Thoracic aorta (tissue), 2 donors: ENCODE data around the gene CCDC197. TPM values are rescaled to one million over a fixed set of nuclear protein-coding genes. Genes with fewer than 3 reads are reported as not detected.

ENCODE experiments used
- ATAC-seq: fragments of 150-250 bp; one replicate; pipeline ENCODE4 v1.8.0; 2017; ENCODE audit warnings: low read depth; ENCODE audit not compliant: insufficient number of reproducible peaks, low FRiP score
- DNase-seq: peaks from one replicate; pipeline ENCODE4 v3.0.0-alpha.2; 2020; ENCODE audit warnings: low spot score
- H3K27ac ChIP-seq, 2 donors: fragments of 200-600 bp; sonication (generic); 1 replicate in 1 of 2; 2 replicates in 1 of 2; pipeline ENCODE4 v1.5.1; 2016; ENCODE audit warnings: mild to moderate bottlenecking in 2 of 2, moderate library complexity in 2 of 2
- H3K27me3 ChIP-seq: fragments of 200-600 bp; sonication (generic); replicated peaks from 2 replicates; pipeline ENCODE4 v1.6.0; 2016; ENCODE audit warnings: mild to moderate bottlenecking; ENCODE audit not compliant: insufficient read depth
- H3K36me3 ChIP-seq: fragments of 200-600 bp; sonication (generic); one replicate; pipeline ENCODE4 v1.5.1; 2016
- H3K4me1 ChIP-seq, 2 donors: fragments of 200-600 bp; sonication (generic); 1 replicate in 1 of 2; 2 replicates in 1 of 2; pipeline versions ENCODE4 v1.5.1 to v1.6.0; 2016; ENCODE audit warnings: low read depth in 2 of 2, mild to moderate bottlenecking in 1 of 2; ENCODE audit not compliant: control insufficient read depth in 1 of 2
- H3K4me3 ChIP-seq: fragments of 200-600 bp; sonication (generic); 2 replicates; pipeline ENCODE4 v1.5.1; 2016; ENCODE audit warnings: mild to moderate bottlenecking
- H3K9me3 ChIP-seq: fragments of 200-600 bp; sonication (generic); 2 replicates; pipeline ENCODE4 v1.5.1; 2016
- total RNA-seq, 2 donors: library from RNA; depleted of rRNA; stranded (reverse); fragments of >200 nt; gene quantifications; one replicate each; pipeline versions ENCODE4 v1.1.0 to v1.2.3, GENCODE V29; 2016
- TF ChIP-seq, protein P1 (sequence below): fragments of 200-600 bp; sonication (generic); IDR thresholded peaks from one replicate; pipeline ENCODE4 v1.5.1; 2019; ENCODE audit warnings: antibody characterized with exemption

The CCDC197 gene
- total RNA-seq, 2 donors from 2014 or later: not detected

DNA sequence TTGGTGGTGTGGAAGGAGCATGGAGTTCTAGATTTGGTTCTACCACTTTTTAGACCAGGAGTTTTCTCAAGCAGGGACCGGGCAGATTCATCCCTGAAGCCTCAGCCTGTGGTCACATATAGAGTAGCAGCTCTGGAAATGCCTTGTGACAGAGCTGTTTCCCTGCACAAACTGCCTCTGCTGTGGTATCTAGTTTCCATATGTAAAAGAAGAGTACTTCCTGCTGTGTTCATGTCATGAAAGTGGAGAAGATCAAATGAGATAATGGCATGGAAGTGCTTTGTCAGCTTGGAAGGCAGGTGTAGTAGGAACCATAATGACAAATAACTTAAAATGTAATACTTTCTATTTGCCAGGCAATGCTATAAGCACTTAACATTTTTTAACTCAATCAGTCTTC is 55.1 kb downstream of the CCDC197 start:
- no peak for ATAC-seq
- Histone ChIP-seq H3K4me3 (no peak overlapping the region), H3K36me3 (peaks cover 94% of the 10 kb centered on the region), H3K27ac (no peak overlapping the region), H3K4me1 (no peaks in the 10 kb centered on the region), H3K27me3 (no peaks in the 10 kb centered on the region), H3K9me3 (no peaks in the 10 kb centered on the region)
- TF ChIP-seq, protein P1, sequence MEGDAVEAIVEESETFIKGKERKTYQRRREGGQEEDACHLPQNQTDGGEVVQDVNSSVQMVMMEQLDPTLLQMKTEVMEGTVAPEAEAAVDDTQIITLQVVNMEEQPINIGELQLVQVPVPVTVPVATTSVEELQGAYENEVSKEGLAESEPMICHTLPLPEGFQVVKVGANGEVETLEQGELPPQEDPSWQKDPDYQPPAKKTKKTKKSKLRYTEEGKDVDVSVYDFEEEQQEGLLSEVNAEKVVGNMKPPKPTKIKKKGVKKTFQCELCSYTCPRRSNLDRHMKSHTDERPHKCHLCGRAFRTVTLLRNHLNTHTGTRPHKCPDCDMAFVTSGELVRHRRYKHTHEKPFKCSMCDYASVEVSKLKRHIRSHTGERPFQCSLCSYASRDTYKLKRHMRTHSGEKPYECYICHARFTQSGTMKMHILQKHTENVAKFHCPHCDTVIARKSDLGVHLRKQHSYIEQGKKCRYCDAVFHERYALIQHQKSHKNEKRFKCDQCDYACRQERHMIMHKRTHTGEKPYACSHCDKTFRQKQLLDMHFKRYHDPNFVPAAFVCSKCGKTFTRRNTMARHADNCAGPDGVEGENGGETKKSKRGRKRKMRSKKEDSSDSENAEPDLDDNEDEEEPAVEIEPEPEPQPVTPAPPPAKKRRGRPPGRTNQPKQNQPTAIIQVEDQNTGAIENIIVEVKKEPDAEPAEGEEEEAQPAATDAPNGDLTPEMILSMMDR: no peak
- no peak for DNase-seq

DNA sequence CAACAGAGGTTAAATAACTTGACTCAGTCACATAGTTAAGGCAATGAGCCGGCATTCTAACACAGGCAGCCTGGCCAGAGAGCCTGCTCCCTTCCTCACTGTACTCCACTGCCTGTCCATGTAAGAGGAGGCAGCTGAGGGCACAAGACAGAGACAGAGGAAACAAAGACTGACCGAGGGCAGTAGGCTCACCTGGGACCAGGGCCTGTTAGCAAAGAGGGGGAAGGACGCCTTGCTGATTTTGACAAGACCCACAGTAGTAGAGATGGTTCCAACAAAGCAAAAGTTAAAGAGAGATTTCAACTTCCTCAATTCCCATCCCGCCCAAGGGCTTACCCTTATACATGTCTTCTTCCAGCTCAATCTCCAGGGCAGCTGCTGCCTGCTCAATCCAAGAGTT is 55.6 kb downstream of the CCDC197 start:
- no peak for DNase-seq

DNA sequence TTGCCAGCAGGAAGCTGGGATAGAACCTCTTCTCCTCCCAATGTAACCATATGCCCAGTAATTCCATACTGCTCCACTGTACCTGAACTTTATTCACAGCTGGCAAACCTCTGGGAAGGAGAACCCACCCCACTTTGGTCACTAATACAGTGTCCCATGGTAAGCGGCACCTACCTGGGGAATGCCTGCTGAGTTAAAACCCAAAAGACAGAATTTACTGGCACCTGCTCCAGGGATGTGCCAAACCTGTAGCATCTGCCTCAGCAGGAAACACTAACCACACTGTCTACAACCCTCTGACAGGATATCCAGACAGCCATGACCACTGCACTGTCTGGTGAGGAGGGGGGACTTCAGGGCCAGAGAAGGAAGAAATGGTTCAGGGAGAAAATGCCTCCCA is 57.3 kb downstream of the CCDC197 start:
- DNase-seq: no peak
- TF ChIP-seq, protein P1: no peak
- H3K4me3 ChIP-seq: no peak overlapping the region
- no peaks in the 10 kb centered on the region for H3K4me1 ChIP-seq
- no peaks in the 10 kb centered on the region for H3K27me3 ChIP-seq
- H3K27ac ChIP-seq: no peak overlapping the region
- ATAC-seq: no peak
- H3K9me3 ChIP-seq: no peaks in the 10 kb centered on the region
- H3K36me3 ChIP-seq: peaks cover 91% of the 10 kb centered on the region

More for the DNA sequence above, 55.6 kb downstream of the CCDC197 start:
- TF ChIP-seq, protein P1: no peak
- no peak overlapping the region for H3K4me3 ChIP-seq
- no peaks in the 10 kb centered on the region for H3K4me1 ChIP-seq
- no peak for ATAC-seq
- H3K9me3 ChIP-seq: no peaks in the 10 kb centered on the region
- no peaks in the 10 kb centered on the region for H3K27me3 ChIP-seq
- no peak overlapping the region for H3K27ac ChIP-seq
- H3K36me3 ChIP-seq: peaks cover 94% of the 10 kb centered on the region

DNA sequence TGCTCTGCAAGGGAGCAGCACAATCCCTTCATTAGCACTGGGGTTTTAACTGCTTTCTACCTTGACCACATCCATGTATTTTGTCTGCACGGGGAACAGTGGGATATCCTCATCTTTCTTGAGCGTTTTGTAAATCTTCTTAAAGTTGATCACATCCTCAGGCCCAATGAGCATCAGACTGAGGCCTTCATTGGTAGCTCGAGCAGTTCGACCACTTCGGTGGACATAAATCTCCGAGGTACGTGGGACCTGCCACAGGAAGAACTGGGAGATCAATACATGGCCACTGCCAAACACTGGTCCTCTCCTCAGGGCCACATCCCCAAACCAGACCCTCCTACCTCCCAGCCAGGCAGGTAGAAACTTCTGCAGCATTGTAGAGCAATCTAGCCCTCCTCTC is 57.8 kb downstream of the CCDC197 start:
- ATAC-seq (no peak), DNase-seq (no peak)
- peaks cover 91% of the 10 kb centered on the region for H3K36me3 ChIP-seq
- no peak overlapping the region for H3K4me3 ChIP-seq
- no peaks in the 10 kb centered on the region for H3K9me3 ChIP-seq
- H3K27ac ChIP-seq: no peak overlapping the region
- no peaks in the 10 kb centered on the region for H3K27me3 ChIP-seq
- TF ChIP-seq, protein P1: no peak
- H3K4me1 ChIP-seq: no peaks in the 10 kb centered on the region

DNA sequence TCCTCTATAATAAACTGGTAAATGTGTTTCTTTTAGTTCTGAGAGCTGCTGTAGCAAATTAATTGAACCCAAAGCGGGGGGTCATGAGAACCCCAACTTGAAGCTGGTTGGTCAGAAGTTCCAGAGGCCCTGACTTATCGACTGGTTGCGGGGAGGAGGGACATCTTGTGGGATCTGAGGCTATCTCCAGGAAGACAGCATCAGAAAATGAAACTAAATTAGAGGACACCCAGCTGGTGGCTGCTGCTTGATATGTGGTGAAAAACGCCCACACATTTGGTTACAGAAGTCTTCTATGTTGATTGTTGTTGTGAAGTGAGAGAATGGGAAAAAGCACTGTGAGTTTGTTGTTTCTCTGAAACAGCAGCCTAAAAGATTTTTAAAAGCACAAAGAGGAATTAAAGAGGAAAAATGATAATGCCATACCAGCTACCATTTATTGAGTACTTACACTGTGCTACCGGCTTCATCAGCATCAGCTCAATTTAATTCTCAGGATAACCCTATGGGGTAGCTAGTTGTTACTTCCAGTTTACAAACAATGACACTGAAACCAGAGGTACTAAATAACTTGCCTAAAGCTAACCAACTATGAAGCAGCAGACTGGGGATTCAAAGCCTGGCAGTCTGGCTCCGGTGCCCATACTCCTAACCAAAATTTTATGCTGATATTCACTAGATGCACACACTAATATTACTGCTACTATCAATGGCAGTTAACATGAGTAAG is 59.6 kb downstream of the CCDC197 start:
- H3K9me3 ChIP-seq: no peaks in the 10 kb centered on the region
- H3K27me3 ChIP-seq: no peaks in the 10 kb centered on the region
- H3K4me1 ChIP-seq: no peaks in the 10 kb centered on the region
- no peak overlapping the region for H3K4me3 ChIP-seq
- ATAC-seq: no peak
- H3K36me3 ChIP-seq: peaks cover 91% of the 10 kb centered on the region
- DNase-seq: no peak
- TF ChIP-seq, protein P1: no peak
- H3K27ac ChIP-seq: no peak overlapping the region
